Retinal pigment epithelial cell (primary cell): ENCODE results near the gene ANKRD13A.
A peak's percentile ranks its signal among the peaks of the same experiment; 100 is the strongest.

Experiments
- DNase-seq: peaks from one replicate; pipeline ENCODE4 v3.0.0-alpha.2; 2010; ENCODE audit warnings: low read depth
- H3K4me3 ChIP-seq: 2 replicates; pipeline ENCODE4 v1.5.1; 2011; ENCODE audit warnings: mild to moderate bottlenecking, low read length, control low read depth, moderate library complexity
- CTCF ChIP-seq: conservative IDR thresholded peaks from 2 replicates; pipeline ENCODE4 v1.5.1; 2011; ENCODE audit warnings: low read depth, low read length, control low read depth, inconsistent platforms

ANKRD13A gene

GRCh38 chr12:109998241-109998903 is 858 bp upstream of the ANKRD13A start:
- DNase-seq = no peak
- peak overlapping the region; percentile 80 for H3K4me3 ChIP-seq
- no peak for TF ChIP-seq CTCF

GRCh38 chr12:109999649-109999971 is 380 bp downstream of the ANKRD13A start:
- no peak for DNase-seq
- no peak for TF ChIP-seq CTCF
- peak overlapping the region; percentile 80 for H3K4me3 ChIP-seq

GRCh38 chr12:109999983-110000505 is 814 bp downstream of the ANKRD13A start:
- TF ChIP-seq CTCF = no peak
- peak overlapping the region; percentile 80 for H3K4me3 ChIP-seq
- no peak for DNase-seq

GRCh38 chr12:110001596-110001995 is 2.4 kb downstream of the ANKRD13A start:
- DNase-seq = no peak
- no peak overlapping the region for H3K4me3 ChIP-seq
- no peak for TF ChIP-seq CTCF

- TF ChIP-seq CTCF = no peak
- DNase-seq = no peak
- H3K4me3 ChIP-seq = no peak overlapping the region
Measured at GRCh38 chr12:110002676-110003515, 3.7 kb downstream of the ANKRD13A start.

- DNase-seq = no peak
Measured at GRCh38 chr12:110004598-110004997, 5.4 kb downstream of the ANKRD13A start.

More at GRCh38 chr12:110004598-110004997, 5.4 kb downstream of the ANKRD13A start:
- H3K4me3 ChIP-seq = no peak overlapping the region
- no peak for TF ChIP-seq CTCF
